WTC11 (cell line): ENCODE data around the gene CLEC12A. TPM values are rescaled to one million over a fixed set of nuclear protein-coding genes. Genes with fewer than 3 reads are reported as not detected.

ENCODE experiments used
- ATAC-seq: fragments of 200-7000 bp; cut with Tn5 transposase; 2 replicates; pipeline ENCODE4 v1.10.0; 2021; ENCODE audit warnings: mild to moderate bottlenecking, moderate library complexity
- CTCF ChIA-PET: fragments of 300-600 bp; sonication (Branson Sonifier 250); formaldehyde crosslinking; loops from one replicate; lab custom pipeline; 2021; ENCODE audit warnings: antibody characterized with exemption; lab: Charles Lee
- POLR2A ChIA-PET: fragments of 350-600 bp; sonication (Branson Sonifier 250); formaldehyde crosslinking; loops from one replicate; lab custom pipeline; 2021; ENCODE audit warnings: antibody characterized with exemption; lab: Charles Lee
- DNase-seq: peaks from one replicate; pipeline ENCODE4 v3.0.0; 2021; ENCODE audit warnings: low spot score
- H3K27ac Mint-ChIP-seq: 2 replicates; pipeline ENCODE4 v1.8.0; 2021; ENCODE audit warnings: mixed read lengths
- H3K27me3 Mint-ChIP-seq: 2 replicates; pipeline ENCODE4 v1.8.0; 2021; ENCODE audit warnings: low read depth, mild to moderate bottlenecking, moderate library complexity, mixed read lengths
- H3K36me3 Mint-ChIP-seq: 2 replicates; pipeline ENCODE4 v1.8.0; 2021; ENCODE audit warnings: mixed read lengths
- H3K4me1 Mint-ChIP-seq: 2 replicates; pipeline ENCODE4 v1.8.0; 2022; ENCODE audit warnings: mixed read lengths
- H3K4me3 Mint-ChIP-seq: 2 replicates; pipeline ENCODE4 v1.8.0; 2021; ENCODE audit warnings: mild to moderate bottlenecking, moderate library complexity, mixed read lengths
- H3K9me3 Mint-ChIP-seq: 2 replicates; pipeline ENCODE4 v1.8.0; 2021; ENCODE audit warnings: mixed read lengths
- CBFB ChIP-seq: sonication (generic); formaldehyde crosslinking; IDR thresholded peaks from 2 replicates; pipeline ENCODE4 v1.8.1; 2022; ENCODE audit warnings: mild to moderate bottlenecking, low read depth, missing genetic modification reagents
- ELF4 ChIP-seq: sonication (generic); formaldehyde crosslinking; IDR thresholded peaks from 2 replicates; pipeline ENCODE4 v1.8.1; 2022; ENCODE audit warnings: low read depth, mild to moderate bottlenecking, moderate library complexity, missing genetic modification reagents
- HMGA2 ChIP-seq: fragments of 250-450 bp; sonication (Bioruptor Pico); IDR thresholded peaks from 2 replicates; pipeline ENCODE4 v1.4.0; 2021; ENCODE audit warnings: mild to moderate bottlenecking, moderate library complexity
- HMGXB4 ChIP-seq: sonication (generic); formaldehyde crosslinking; IDR thresholded peaks from 2 replicates; pipeline ENCODE4 v1.8.1; 2023; ENCODE audit warnings: mild to moderate bottlenecking, moderate library complexity, missing genetic modification reagents
- KAT7 ChIP-seq: sonication (generic); formaldehyde crosslinking; IDR thresholded peaks from 2 replicates; pipeline ENCODE4 v1.8.1; 2023; ENCODE audit warnings: missing genetic modification reagents, mild to moderate bottlenecking, borderline replicate concordance
- MAX ChIP-seq: sonication (generic); formaldehyde crosslinking; IDR thresholded peaks from 2 replicates; pipeline ENCODE4 v1.8.0; 2022; ENCODE audit warnings: mild to moderate bottlenecking, missing genetic modification reagents
- MYBL2 ChIP-seq: sonication (generic); formaldehyde crosslinking; IDR thresholded peaks from 2 replicates; pipeline ENCODE4 v1.8.1; 2023; ENCODE audit warnings: mild to moderate bottlenecking, moderate library complexity, missing genetic modification reagents
- NFE2L1 ChIP-seq: sonication (generic); formaldehyde crosslinking; IDR thresholded peaks from 2 replicates; pipeline ENCODE4 v1.8.1; 2023; ENCODE audit warnings: missing genetic modification reagents
- NFYB ChIP-seq: sonication (generic); formaldehyde crosslinking; conservative IDR thresholded peaks from 2 replicates; pipeline ENCODE4 v1.8.0; 2022; ENCODE audit warnings: low read depth, missing genetic modification reagents
- NR1H2 ChIP-seq: sonication (generic); formaldehyde crosslinking; IDR thresholded peaks from 2 replicates; pipeline ENCODE4 v1.9.0; 2021; ENCODE audit warnings: mild to moderate bottlenecking, moderate library complexity, missing genetic modification reagents
- NR3C1 ChIP-seq: sonication (generic); formaldehyde crosslinking; conservative IDR thresholded peaks from 2 replicates; pipeline ENCODE4 v1.8.1; 2023; ENCODE audit warnings: low read depth, mild to moderate bottlenecking, missing genetic modification reagents
- PREB ChIP-seq: sonication (generic); formaldehyde crosslinking; IDR thresholded peaks from 2 replicates; pipeline ENCODE4 v1.8.1; 2022; ENCODE audit warnings: mild to moderate bottlenecking, missing genetic modification reagents, moderate library complexity, borderline replicate concordance
- ZNF138 ChIP-seq: sonication (generic); formaldehyde crosslinking; conservative IDR thresholded peaks from 2 replicates; pipeline ENCODE4 v1.8.1; 2022; ENCODE audit warnings: mild to moderate bottlenecking, moderate library complexity, missing genetic modification reagents
- ZNF232 ChIP-seq: sonication (generic); formaldehyde crosslinking; IDR thresholded peaks from 2 replicates; pipeline ENCODE4 v1.8.0; 2022; ENCODE audit warnings: mild to moderate bottlenecking, missing genetic modification reagents
- ZNF317 ChIP-seq: sonication (generic); formaldehyde crosslinking; IDR thresholded peaks from 2 replicates; pipeline ENCODE4 v1.8.1; 2023; ENCODE audit warnings: low read depth, mild to moderate bottlenecking, moderate library complexity, missing genetic modification reagents, borderline replicate concordance
- ZNF416 ChIP-seq: fragments of 250-450 bp; sonication (Bioruptor Pico); IDR thresholded peaks from 2 replicates; pipeline ENCODE4 v1.9.0; 2021; ENCODE audit warnings: mild to moderate bottlenecking, inconsistent platforms
- ZNF425 ChIP-seq: fragments of 250-450 bp; sonication (Bioruptor Pico); conservative IDR thresholded peaks from 2 replicates; pipeline ENCODE4 v1.9.0; 2021; ENCODE audit warnings: mild to moderate bottlenecking
- ZSCAN18 ChIP-seq: fragments of 250-450 bp; sonication (Bioruptor Pico); IDR thresholded peaks from 2 replicates; pipeline ENCODE4 v2.1.2; 2022; ENCODE audit warnings: mild to moderate bottlenecking, moderate library complexity
- total RNA-seq: library from RNA; stranded (reverse); gene quantifications from 3 replicates; pipeline ENCODE4 v1.2.3, GENCODE V29; 2021
- TF ChIP-seq, protein P1 (sequence below): sonication (generic); formaldehyde crosslinking; IDR thresholded peaks from 2 replicates; pipeline ENCODE4 v1.8.1; 2022; ENCODE audit warnings: missing genetic modification reagents, borderline replicate concordance
- TF ChIP-seq, protein P2 (sequence below): sonication (generic); formaldehyde crosslinking; IDR thresholded peaks from 2 replicates; pipeline ENCODE4 v1.8.1; 2023; ENCODE audit warnings: mild to moderate bottlenecking, missing genetic modification reagents, moderate library complexity
- TF ChIP-seq, protein P3 (sequence below): sonication (generic); formaldehyde crosslinking; IDR thresholded peaks from 2 replicates; pipeline ENCODE4 v1.8.0; 2022; ENCODE audit warnings: mild to moderate bottlenecking, missing genetic modification reagents

CLEC12A gene
- total RNA-seq, 1 experiment from 2014 or later, result not detected

DNA sequence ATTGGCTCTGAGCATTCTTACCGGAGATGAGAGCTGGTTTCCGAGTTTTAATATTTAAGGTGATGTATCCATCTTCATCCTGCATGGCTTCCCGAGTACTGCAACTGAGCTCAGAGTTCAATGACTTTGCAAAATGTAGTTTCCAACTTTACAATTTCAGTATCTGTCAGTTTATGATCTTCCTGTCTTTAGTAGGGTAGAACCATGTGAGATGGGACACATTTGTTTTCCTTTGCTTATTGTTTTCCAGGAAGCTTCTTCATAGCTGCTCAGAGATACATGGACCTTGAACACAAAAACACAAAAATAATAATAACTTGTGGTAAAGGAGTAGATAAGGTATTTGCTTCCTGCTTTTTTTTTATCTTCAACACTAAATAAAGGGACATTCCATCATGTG, 27.8 kb downstream of the CLEC12A start, which contains the start of gene CLEC1B:
CLEC1B (minus strand) TSS at position 106 of the 400 bp plus-strand sequence; CDS start at position 85, 21 bp downstream.
- Mint-ChIP-seq H3K9me3 (peaks cover 4% of the 10 kb centered on the region), H3K27me3 (no peaks in the 10 kb centered on the region; the same call in 1 of the 2 replicates), H3K4me1 (no peaks in the 10 kb centered on the region), H3K27ac (no peak within 1 kb of the TSS), H3K4me3 (no peak within 1 kb of the TSS), H3K36me3 (no peaks in the 10 kb centered on the region)
- TF ChIP-seq CBFB (no peak), NR3C1 (CRISPR knock-in tag) (no peak), NR1H2 (CRISPR knock-in tag) (no peak), MAX (CRISPR knock-in tag) (no peak), PREB (CRISPR knock-in tag) (no peak), NFYB (CRISPR knock-in tag) (no peak), ZNF425 (CRISPR knock-in tag) (no peak), HMGA2 (no peak), MYBL2 (CRISPR knock-in tag) (no peak)
- TF ChIP-seq, protein P1, sequence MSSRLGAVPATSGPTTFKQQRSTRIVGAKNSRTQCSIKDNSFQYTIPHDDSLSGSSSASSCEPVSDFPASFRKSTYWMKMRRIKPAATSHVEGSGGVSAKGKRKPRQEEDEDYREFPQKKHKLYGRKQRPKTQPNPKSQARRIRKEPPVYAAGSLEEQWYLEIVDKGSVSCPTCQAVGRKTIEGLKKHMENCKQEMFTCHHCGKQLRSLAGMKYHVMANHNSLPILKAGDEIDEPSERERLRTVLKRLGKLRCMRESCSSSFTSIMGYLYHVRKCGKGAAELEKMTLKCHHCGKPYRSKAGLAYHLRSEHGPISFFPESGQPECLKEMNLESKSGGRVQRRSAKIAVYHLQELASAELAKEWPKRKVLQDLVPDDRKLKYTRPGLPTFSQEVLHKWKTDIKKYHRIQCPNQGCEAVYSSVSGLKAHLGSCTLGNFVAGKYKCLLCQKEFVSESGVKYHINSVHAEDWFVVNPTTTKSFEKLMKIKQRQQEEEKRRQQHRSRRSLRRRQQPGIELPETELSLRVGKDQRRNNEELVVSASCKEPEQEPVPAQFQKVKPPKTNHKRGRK (CRISPR knock-in tag), result no peak
- TF ChIP-seq, protein P2, sequence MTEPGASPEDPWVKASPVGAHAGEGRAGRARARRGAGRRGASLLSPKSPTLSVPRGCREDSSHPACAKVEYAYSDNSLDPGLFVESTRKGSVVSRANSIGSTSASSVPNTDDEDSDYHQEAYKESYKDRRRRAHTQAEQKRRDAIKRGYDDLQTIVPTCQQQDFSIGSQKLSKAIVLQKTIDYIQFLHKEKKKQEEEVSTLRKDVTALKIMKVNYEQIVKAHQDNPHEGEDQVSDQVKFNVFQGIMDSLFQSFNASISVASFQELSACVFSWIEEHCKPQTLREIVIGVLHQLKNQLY, result no peak
- ChIA-PET CTCF (interaction anchor here (1.0 to 1.5 kb wide), 6 partner anchors 9 to 249 kb away, joined by 3 to 6 read pairs (median 4); no protein-coding TSS in a partner anchor), POLR2A (no interaction called here)
- DNase-seq (no peak), ATAC-seq (no peak)

DNA sequence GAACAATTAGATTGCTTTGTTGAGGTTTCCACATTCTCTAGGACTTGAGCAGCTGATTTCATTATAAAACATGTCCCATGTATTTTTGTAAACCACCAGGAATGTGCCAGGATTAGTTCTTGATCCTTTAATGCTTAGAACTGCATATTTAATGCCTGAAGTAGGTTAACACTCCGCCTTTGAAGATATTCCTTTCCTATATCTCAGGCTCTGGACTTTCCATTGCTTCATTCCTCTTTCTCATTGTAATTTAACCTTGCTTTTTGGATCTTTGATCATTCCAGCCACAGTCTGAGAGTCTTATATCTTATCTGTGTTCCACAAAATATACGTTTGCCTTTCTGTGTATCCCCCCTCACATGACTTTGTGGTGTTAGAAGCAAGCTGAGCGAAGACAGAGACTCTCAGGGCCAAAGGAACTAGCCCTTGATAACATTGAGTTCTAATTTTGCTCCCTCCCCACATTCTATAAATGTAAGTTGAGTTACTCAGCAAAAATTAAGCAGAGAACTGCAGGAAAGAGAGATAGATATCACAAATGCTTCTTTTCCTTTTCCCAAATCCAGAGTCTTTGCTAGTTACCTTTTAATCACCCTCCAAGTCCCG, 30.1 kb downstream of the CLEC12A start:
- Mint-ChIP-seq H3K9me3 (peaks cover 7% of the 10 kb centered on the region), H3K4me1 (no peaks in the 10 kb centered on the region), H3K4me3 (no peak overlapping the region), H3K27me3 (no peaks in the 10 kb centered on the region; the same call in 1 of the 2 replicates), H3K36me3 (no peaks in the 10 kb centered on the region; the same call in 1 of the 2 replicates), H3K27ac (no peak overlapping the region)
- CTCF ChIA-PET, result no interaction called here
- DNase-seq (no peak), ATAC-seq (no peak)
- POLR2A ChIA-PET, result no interaction called here
- TF ChIP-seq HMGXB4 (CRISPR knock-in tag), result no peak
- no peak for TF ChIP-seq NFE2L1 (CRISPR knock-in tag)
- TF ChIP-seq, protein P1 (CRISPR knock-in tag), result no peak
- no peak for TF ChIP-seq ZNF138 (CRISPR knock-in tag)
- TF ChIP-seq ZSCAN18, result no peak
- no peak for TF ChIP-seq NR3C1 (CRISPR knock-in tag)
- no peak for TF ChIP-seq ZNF317 (CRISPR knock-in tag)
- TF ChIP-seq ELF4 (CRISPR knock-in tag), result no peak
- no peak for TF ChIP-seq ZNF416 (CRISPR knock-in tag)
- TF ChIP-seq, protein P3, sequence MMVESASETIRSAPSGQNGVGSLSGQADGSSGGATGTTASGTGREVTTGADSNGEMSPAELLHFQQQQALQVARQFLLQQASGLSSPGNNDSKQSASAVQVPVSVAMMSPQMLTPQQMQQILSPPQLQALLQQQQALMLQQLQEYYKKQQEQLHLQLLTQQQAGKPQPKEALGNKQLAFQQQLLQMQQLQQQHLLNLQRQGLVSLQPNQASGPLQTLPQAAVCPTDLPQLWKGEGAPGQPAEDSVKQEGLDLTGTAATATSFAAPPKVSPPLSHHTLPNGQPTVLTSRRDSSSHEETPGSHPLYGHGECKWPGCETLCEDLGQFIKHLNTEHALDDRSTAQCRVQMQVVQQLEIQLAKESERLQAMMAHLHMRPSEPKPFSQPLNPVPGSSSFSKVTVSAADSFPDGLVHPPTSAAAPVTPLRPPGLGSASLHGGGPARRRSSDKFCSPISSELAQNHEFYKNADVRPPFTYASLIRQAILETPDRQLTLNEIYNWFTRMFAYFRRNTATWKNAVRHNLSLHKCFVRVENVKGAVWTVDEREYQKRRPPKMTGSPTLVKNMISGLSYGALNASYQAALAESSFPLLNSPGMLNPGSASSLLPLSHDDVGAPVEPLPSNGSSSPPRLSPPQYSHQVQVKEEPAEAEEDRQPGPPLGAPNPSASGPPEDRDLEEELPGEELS (CRISPR knock-in tag), result no peak
- no peak for TF ChIP-seq KAT7 (CRISPR knock-in tag)
- TF ChIP-seq ZNF232, result no peak
